GM19035 (cell line): ENCODE measurements around the gene MGAT3.

ENCODE experiments used
- ATAC-seq: cut with Tn5 transposase; IDR thresholded peaks from one replicate; pipeline ENCODE4 v1.9.1; 2021; ENCODE audit not compliant: unreplicated experiment

The MGAT3 gene

DNA sequence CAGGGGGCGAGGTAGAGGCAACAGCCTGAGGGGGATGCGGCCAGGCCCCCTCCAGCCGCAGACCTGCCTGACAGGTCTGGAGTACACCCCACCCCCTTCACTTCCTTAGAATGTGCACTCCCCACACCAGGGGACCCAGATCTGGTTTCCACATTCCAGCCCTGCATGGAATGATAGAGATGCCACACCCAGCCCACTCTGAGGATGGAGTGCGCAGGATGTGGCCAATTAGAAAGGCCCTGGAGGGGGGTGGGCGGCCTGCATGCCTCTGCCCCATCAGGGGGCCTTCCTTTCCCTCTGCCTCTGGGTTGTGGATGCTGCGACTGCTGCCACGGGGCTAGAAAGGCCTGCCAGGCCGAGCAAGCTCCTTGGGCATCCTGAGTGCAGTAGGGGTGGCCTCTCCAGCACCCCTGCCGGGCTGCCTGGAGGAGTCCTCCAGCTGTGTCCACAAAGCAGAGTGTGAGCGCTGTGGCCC lies 28.2 kb upstream of the MGAT3 start:
- ATAC-seq, result no peak

- no peak for ATAC-seq
Observed at GRCh38 chr22:39429186-39429585, 27.6 kb upstream of the MGAT3 start.

- no peak for ATAC-seq
Observed at GRCh38 chr22:39429916-39430575, 26.8 kb upstream of the MGAT3 start.

GRCh38 chr22:39430576-39431150 lies 26.1 kb upstream of the MGAT3 start:
- ATAC-seq, result no peak

- no peak for ATAC-seq
Observed at GRCh38 chr22:39431216-39431801, 25.5 kb upstream of the MGAT3 start.

DNA sequence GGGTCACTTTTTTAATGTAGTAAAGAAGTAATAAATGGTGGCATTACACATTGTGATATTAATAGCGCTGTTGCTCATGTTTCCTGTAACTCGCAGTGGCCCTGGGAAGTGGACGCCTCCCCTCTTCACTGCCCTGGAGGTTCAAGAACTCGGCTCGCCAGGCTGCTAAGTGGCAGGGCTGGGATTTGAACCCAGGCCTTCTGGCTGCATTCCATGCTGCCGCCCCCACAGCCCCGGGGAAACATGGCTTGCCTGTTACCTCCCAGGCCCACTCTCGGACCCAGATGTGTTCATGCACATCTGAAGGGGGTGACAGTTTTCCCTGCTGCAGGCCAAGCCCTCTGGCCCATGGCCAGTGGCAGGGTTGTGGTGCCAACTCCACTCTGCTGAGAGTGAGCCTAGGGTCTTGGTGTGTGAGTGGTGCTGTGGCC lies 25.0 kb upstream of the MGAT3 start:
- ATAC-seq, result no peak

DNA sequence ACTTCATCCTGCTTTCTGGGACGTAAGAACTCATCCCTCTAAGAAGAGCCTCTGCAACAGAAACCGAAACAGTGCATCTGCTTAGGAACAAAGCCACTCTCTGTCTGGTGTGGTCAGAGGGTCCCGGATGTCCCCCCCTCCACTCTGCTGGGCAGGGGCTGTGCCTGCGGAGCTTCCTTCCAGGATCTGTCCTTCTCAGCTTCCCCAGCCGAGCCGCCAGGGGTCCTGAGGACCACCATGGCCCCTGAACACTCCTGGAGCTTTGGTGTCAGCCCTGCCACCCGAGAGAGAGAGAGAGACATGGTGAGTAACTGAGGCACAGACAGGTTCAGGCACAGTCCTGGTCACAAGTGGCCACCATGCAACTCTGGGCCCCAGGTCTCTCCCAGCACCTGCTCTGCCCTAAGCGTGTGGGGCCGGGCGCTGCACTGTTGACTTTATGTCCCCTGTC lies 24.4 kb upstream of the MGAT3 start:
- ATAC-seq, result no peak

GRCh38 chr22:39433476-39434242 lies 23.2 kb upstream of the MGAT3 start:
- ATAC-seq, result no peak

DNA sequence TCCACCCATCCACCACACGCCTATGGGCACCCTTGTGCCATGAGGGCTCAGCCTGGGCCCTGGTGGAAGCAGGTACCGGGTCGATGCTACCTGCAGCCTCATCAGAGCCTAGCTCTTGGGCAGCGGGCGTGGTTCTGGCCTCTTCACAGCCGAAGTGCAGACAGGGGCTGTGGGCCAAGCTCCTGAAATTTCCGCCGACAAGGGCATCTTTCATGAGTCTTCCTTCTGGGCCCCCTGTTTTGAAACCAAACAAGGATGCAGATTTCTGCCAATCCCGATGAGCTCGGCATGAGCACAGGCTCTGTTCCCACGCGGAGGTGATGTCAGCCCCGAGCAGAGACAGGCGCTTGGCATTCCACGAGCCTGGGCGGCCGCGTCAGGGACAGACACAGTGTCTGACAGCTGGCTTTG lies 22.6 kb upstream of the MGAT3 start:
- ATAC-seq, result no peak

DNA sequence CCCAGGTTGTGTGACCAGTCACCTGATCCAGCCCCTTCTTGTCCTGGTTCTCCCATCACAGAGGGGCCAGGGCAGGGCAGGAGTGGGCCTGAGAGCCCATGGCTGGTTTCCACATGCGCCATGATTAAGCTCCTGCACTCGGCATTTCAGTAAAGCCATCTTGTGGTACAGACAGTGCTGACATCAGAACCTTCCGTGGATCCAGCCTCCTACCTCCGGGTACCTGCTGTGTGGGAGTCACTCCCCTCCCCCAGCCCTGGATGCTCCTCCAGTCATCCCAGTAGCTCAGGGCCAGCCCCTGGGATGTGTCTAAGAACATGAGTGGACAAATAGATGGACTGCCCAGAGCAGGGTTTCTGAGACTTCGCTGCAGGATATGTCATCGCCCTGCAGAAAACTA lies 22.1 kb upstream of the MGAT3 start:
- no peak for ATAC-seq

DNA sequence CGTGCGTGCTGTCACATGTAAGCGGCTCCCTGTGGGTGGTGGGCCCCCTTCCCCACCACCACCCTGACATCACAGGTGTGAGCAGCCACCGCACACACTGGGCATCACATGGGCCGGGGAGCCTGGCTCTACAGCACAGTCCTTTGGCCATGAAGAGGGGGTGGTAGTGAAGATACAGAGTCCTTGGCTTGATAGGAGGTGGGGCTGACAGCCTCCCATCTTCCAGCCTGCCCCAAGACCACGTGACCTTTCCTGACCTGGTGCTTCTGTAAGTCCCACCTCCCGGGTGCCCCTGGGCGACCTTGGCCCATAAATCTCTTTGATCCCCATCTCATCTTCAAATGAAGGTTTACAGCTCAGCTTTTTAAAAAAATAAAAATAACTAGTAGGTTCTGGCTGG lies 21.2 kb upstream of the MGAT3 start:
- no peak for ATAC-seq

GRCh38 chr22:39437791-39438704 lies 18.8 kb upstream of the MGAT3 start:
- no peak for ATAC-seq

- ATAC-seq, result no peak
Observed at GRCh38 chr22:39439170-39439569, 17.6 kb upstream of the MGAT3 start.

DNA sequence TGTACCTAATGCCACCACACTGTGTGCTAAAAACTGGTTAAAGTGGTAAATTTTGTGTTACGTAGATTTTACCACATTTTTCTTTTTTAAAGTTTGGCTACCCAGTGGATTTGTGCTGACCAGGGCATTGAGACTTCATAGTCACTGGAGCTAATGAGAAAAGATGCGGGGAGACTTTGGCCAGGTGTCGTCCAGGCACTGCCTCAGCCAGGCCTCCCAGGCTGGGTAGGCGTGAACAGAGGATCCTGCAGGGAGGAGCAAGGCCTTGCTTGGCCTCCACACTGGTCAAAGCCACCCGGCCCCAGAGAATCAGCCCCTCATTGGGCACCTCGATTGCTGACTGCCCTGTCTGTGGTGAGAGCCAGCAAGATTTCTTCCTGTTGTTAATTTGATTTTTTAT lies 13.4 kb upstream of the MGAT3 start:
- no peak for ATAC-seq

GRCh38 chr22:39444247-39444800 lies 12.5 kb upstream of the MGAT3 start:
- no peak for ATAC-seq

GRCh38 chr22:39444937-39445465 lies 11.8 kb upstream of the MGAT3 start:
- ATAC-seq, result no peak

GRCh38 chr22:39445678-39446077 lies 11.1 kb upstream of the MGAT3 start:
- ATAC-seq, result no peak

DNA sequence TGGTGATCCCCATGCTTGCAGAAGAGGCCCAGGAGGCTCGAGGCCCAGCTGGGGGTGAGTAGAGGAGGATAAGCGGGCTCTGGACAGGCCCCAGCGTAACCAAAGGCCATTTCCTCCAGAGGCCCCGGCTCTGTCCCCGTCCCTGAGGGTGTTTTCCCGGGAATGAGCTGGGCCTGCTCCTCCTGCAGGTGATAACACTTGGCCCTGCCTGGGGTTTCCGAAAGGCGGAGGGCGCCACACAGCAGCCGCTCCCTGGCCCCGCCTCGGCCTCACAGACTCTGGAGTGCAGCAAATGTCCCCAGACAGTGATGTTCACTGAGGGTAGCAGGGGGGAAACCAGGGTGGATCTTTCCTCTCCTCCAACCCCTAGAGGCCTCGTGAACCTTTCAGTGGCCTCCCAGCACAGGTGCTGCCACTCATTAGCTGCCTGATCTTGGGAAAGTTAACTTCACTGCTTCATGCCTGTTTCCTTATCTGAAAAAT lies 10.5 kb upstream of the MGAT3 start:
- ATAC-seq, result peak; percentile 22

DNA sequence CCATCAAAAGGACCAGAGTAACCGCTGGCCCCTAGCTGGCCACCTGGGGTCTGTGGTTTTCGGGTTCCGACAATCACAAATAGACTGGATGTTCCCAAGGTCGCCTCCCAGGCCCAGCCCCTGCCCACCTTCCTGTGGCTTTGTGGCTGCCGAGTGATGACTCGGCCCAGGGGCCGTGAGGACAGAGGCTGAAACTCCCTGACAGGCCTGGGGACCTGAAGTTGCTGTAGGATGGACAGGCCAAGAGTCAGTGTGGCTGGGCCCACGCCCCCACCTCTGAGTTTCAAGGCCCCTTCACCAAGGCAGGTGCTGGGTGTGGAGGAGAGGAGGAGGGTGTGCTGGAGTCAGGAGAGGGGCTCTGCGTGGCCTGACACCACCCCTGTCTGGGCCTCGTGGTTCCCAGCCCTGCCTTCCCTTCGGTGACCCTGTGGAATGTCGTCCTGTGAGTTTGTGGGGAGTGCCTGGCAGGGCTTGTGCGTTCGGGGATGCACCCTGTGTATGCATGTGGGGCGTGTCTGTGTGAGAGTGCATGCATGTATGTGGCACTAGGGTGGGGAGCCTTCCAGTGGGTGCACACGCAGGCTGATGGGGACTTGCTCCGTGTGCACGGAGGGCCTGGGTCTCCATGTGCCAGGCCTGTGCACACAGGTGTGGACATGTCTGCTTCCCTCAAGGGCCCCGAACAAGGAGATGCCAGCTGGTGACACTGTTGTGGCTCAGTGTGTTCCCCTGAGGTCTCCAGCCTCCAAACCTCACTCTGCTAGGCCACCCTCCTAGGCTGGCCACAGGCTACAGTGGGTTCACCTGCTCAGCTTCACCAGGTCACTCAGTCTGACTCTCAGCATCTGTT lies 8.4 kb upstream of the MGAT3 start:
- ATAC-seq, result no peak
